Trophoblast cell (in vitro differentiated cells and primary cell): ENCODE measurements around the gene GLIPR1L2.

Source experiments
- DNase-seq, 2 donors: peaks; one replicate each; pipeline ENCODE4 v3.0.0-alpha.2; 2016
- H2AFZ ChIP-seq: 2 replicates; pipeline ENCODE4 v1.6.1; 2013; ENCODE audit warnings: low read length, moderate library complexity, mild to moderate bottlenecking; ENCODE audit not compliant: insufficient read depth, poor library complexity
- H2AK5ac ChIP-seq: 2 replicates; pipeline ENCODE4 v1.6.1; 2013; ENCODE audit warnings: mild to moderate bottlenecking, low read length
- H2BK120ac ChIP-seq: 2 replicates; pipeline ENCODE4 v1.6.1; 2013; ENCODE audit warnings: low read length, mild to moderate bottlenecking, moderate library complexity; ENCODE audit not compliant: insufficient read depth, poor library complexity
- H2BK12ac ChIP-seq: 2 replicates; pipeline ENCODE4 v1.6.1; 2013; ENCODE audit warnings: mild to moderate bottlenecking, low read length, moderate library complexity
- H2BK5ac ChIP-seq: 2 replicates; pipeline ENCODE4 v1.6.1; 2013; ENCODE audit warnings: low read length, low read depth, moderate library complexity, mild to moderate bottlenecking; ENCODE audit not compliant: poor library complexity
- H3K14ac ChIP-seq: 2 replicates; pipeline ENCODE4 v1.6.1; 2013; ENCODE audit warnings: mild to moderate bottlenecking, low read length
- H3K18ac ChIP-seq: 2 replicates; pipeline ENCODE4 v1.6.1; 2013; ENCODE audit warnings: mild to moderate bottlenecking, low read length
- H3K23ac ChIP-seq: 2 replicates; pipeline ENCODE4 v1.6.1; 2013; ENCODE audit warnings: low read length
- H3K27ac ChIP-seq: 2 replicates; pipeline ENCODE4 v1.5.1; 2013; ENCODE audit warnings: low read depth, mild to moderate bottlenecking, inconsistent platforms, low read length, moderate library complexity
- H3K27me3 ChIP-seq: 2 replicates; pipeline ENCODE4 v1.6.1; 2013; ENCODE audit warnings: inconsistent platforms, mild to moderate bottlenecking, low read length, moderate library complexity; ENCODE audit not compliant: insufficient read depth
- H3K36me3 ChIP-seq, 2 experiments: 1 replicate in 1 of 2; 2 replicates in 1 of 2; pipeline ENCODE4 v1.6.1; 2013; ENCODE audit warnings: low read length in 2 of 2, mild to moderate bottlenecking in 2 of 2, moderate library complexity in 1 of 2; ENCODE audit not compliant: insufficient read depth in 2 of 2, control insufficient read depth in 1 of 2
- H3K4ac ChIP-seq: 2 replicates; pipeline ENCODE4 v1.6.1; 2013; ENCODE audit warnings: low read depth, mild to moderate bottlenecking, low read length, moderate library complexity
- H3K4me1 ChIP-seq, 2 experiments: 1 replicate in 1 of 2; 2 replicates in 1 of 2; pipeline ENCODE4 v1.6.1; 2013; ENCODE audit warnings: low read length in 2 of 2, mild to moderate bottlenecking in 2 of 2, moderate library complexity in 1 of 2; ENCODE audit not compliant: insufficient read depth in 2 of 2, control insufficient read depth in 1 of 2
- H3K4me2 ChIP-seq: 2 replicates; pipeline ENCODE4 v1.6.1; 2013; ENCODE audit warnings: inconsistent platforms, mild to moderate bottlenecking, low read length, moderate library complexity
- H3K4me3 ChIP-seq: 2 replicates; pipeline ENCODE4 v1.5.1; 2013; ENCODE audit warnings: mild to moderate bottlenecking, low read depth, low read length, inconsistent platforms
- H3K79me1 ChIP-seq: one replicate; pipeline ENCODE4 v1.6.1; 2013; ENCODE audit warnings: low read length
- H3K79me2 ChIP-seq: 2 replicates; pipeline ENCODE4 v1.6.1; 2013; ENCODE audit warnings: low read length, mild to moderate bottlenecking; ENCODE audit not compliant: control insufficient read depth, insufficient read depth, poor library complexity
- H3K9ac ChIP-seq: 2 replicates; pipeline ENCODE4 v1.6.1; 2013; ENCODE audit warnings: mild to moderate bottlenecking, low read length
- H3K9me3 ChIP-seq: 2 replicates; pipeline ENCODE4 v1.6.1; 2013; ENCODE audit warnings: low read depth, mild to moderate bottlenecking, control low read depth, inconsistent platforms, low read length; ENCODE audit not compliant: insufficient read depth
- H4K12ac ChIP-seq: 2 replicates; pipeline ENCODE4 v1.6.1; 2013; ENCODE audit warnings: low read depth, mild to moderate bottlenecking, low read length, moderate library complexity
- H4K8ac ChIP-seq: 2 replicates; pipeline ENCODE4 v1.6.1; 2013; ENCODE audit warnings: low read depth, mild to moderate bottlenecking, low read length, moderate library complexity
- H4K91ac ChIP-seq: one replicate; pipeline ENCODE4 v1.6.1; 2013; ENCODE audit warnings: low read depth, mild to moderate bottlenecking, low read length, moderate library complexity
- WGBS: extraction: QIAGEN DNeasy Blood & Tissue Kit; methylation state at CpG from one replicate; pipeline ENCODE4 v1.1.7; 2013; ENCODE audit warnings: missing lambda C conversion rate; ENCODE audit not compliant: insufficient read length, insufficient coverage; ENCODE audit errors: extremely low coverage; 5-methylcytosine and 5-hydroxymethylcytosine counted together

The GLIPR1L2 gene

GRCh38 chr12:75364919-75365318, 26.0 kb upstream of the GLIPR1L2 start:
- H3K36me3 ChIP-seq, result no peaks in the 10 kb centered on the region
- no peak overlapping the region for H3K27ac ChIP-seq
- H3K18ac ChIP-seq, result no peak overlapping the region
- H3K9me3 ChIP-seq, result no peaks in the 10 kb centered on the region
- no peak overlapping the region for H3K23ac ChIP-seq
- H3K4ac ChIP-seq, result no peak overlapping the region
- H3K4me2 ChIP-seq, result no peak overlapping the region
- no peak overlapping the region for H4K91ac ChIP-seq
- H3K79me2 ChIP-seq, result no peaks in the 10 kb centered on the region
- H2BK5ac ChIP-seq, result no peak overlapping the region
- no peak overlapping the region for H2BK120ac ChIP-seq
- H2AK5ac ChIP-seq, result no peak overlapping the region
- no peak for DNase-seq
- H3K9ac ChIP-seq, result no peak overlapping the region
- no peak overlapping the region for H3K4me3 ChIP-seq
- H3K4me1 ChIP-seq, result no peaks in the 10 kb centered on the region
- no peak overlapping the region for H2AFZ ChIP-seq
- no peak overlapping the region for H3K14ac ChIP-seq
- no peaks in the 10 kb centered on the region for H3K27me3 ChIP-seq
- no peak overlapping the region for H4K8ac ChIP-seq
- H4K12ac ChIP-seq, result no peak overlapping the region
- no peak overlapping the region for H2BK12ac ChIP-seq
- H3K79me1 ChIP-seq, result no peaks in the 10 kb centered on the region

DNA sequence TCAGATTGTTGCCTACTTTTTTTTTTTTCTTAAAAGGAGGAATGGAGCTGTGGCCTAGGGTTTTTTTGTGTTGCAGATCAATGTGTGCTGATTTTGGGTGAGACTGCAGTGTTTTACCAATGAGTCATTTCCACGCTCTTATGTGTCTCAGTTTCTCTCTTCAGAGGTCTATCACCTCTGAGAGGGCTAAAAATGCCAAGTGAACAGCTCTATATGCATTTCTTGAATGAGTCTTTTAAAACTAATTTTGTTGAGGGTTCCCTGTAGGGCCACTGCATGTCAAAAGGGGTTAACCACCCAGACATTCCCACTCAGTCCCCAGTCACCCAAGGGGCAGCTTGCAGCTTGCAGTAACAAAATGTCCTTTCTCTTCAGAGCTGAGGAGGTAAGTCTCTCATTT, 24.3 kb upstream of the GLIPR1L2 start:
- Histone ChIP-seq H3K4me2 (no peak overlapping the region), H3K4me1 (no peaks in the 10 kb centered on the region), H2BK5ac (no peak overlapping the region), H3K4me3 (no peak overlapping the region), H3K18ac (no peak overlapping the region), H2BK12ac (no peak overlapping the region), H3K79me2 (no peaks in the 10 kb centered on the region), H2AFZ (no peak overlapping the region), H2AK5ac (no peak overlapping the region), H2BK120ac (no peak overlapping the region), H4K91ac (no peak overlapping the region), H3K27me3 (no peaks in the 10 kb centered on the region), H4K12ac (no peak overlapping the region), H3K79me1 (no peaks in the 10 kb centered on the region), H3K23ac (no peak overlapping the region), H3K36me3 (no peaks in the 10 kb centered on the region), H3K9ac (no peak overlapping the region), H3K27ac (no peak overlapping the region), H4K8ac (no peak overlapping the region), H3K4ac (no peak overlapping the region), H3K14ac (no peak overlapping the region), H3K9me3 (no peaks in the 10 kb centered on the region)
- WGBS, result no CpG with 5 or more reads among the region's 1 CpG
- DNase-seq, result no peak

DNA sequence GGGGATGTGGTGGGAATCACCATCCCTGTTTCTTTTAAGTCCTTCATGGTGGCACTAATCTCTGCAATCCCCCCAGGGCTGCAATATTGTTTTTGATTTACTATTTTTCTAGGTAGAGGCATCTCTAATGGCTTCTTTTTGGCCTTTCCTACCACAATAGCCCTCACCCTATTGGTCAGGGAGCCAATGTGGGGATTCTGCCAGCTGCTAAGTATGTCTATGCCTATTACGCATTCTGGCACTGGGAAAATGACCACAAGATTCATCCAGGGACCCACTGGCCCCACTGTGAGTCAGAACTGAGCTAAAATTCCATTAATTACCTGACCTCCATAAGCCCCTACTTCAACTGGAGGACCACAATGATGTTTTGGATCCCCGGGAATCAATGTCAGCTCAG, 15.9 kb upstream of the GLIPR1L2 start:
- Histone ChIP-seq H3K18ac (no peak overlapping the region), H3K36me3 (no peaks in the 10 kb centered on the region), H2BK5ac (no peak overlapping the region), H3K27me3 (no peaks in the 10 kb centered on the region), H3K23ac (no peak overlapping the region), H4K12ac (no peak overlapping the region), H3K9me3 (no peaks in the 10 kb centered on the region), H3K4me2 (no peak overlapping the region), H2AFZ (no peak overlapping the region), H3K4ac (no peak overlapping the region), H3K27ac (no peak overlapping the region), H2BK12ac (no peak overlapping the region), H3K79me2 (no peaks in the 10 kb centered on the region), H4K91ac (no peak overlapping the region), H4K8ac (no peak overlapping the region), H3K4me3 (no peak overlapping the region), H3K9ac (no peak overlapping the region), H2BK120ac (no peak overlapping the region), H3K79me1 (no peaks in the 10 kb centered on the region), H3K4me1 (no peaks in the 10 kb centered on the region), H2AK5ac (no peak overlapping the region), H3K14ac (no peak overlapping the region)
- no peak for DNase-seq
- WGBS, result no CpG with 5 or more reads among the region's 2 CpGs

- H2BK5ac ChIP-seq, result no peak overlapping the region
- H2AK5ac ChIP-seq, result no peak overlapping the region
- no peak overlapping the region for H2BK12ac ChIP-seq
- no peak overlapping the region for H3K18ac ChIP-seq
- H3K4me3 ChIP-seq, result no peak overlapping the region
- no peak for DNase-seq
- no peaks in the 10 kb centered on the region for H3K79me2 ChIP-seq
- H3K4ac ChIP-seq, result no peak overlapping the region
- H4K91ac ChIP-seq, result no peak overlapping the region
- H3K36me3 ChIP-seq, result no peaks in the 10 kb centered on the region
- no CpG with 5 or more reads among the region's 1 CpG for WGBS
- H3K9ac ChIP-seq, result no peak overlapping the region
- no peaks in the 10 kb centered on the region for H3K9me3 ChIP-seq
- H2BK120ac ChIP-seq, result no peak overlapping the region
- H2AFZ ChIP-seq, result no peak overlapping the region
- no peaks in the 10 kb centered on the region for H3K4me1 ChIP-seq
- no peak overlapping the region for H3K14ac ChIP-seq
- no peaks in the 10 kb centered on the region for H3K27me3 ChIP-seq
- H4K8ac ChIP-seq, result no peak overlapping the region
- no peak overlapping the region for H4K12ac ChIP-seq
- no peak overlapping the region for H3K27ac ChIP-seq
- no peak overlapping the region for H3K4me2 ChIP-seq
- H3K79me1 ChIP-seq, result no peaks in the 10 kb centered on the region
- no peak overlapping the region for H3K23ac ChIP-seq
Observed at GRCh38 chr12:75378354-75378753, 12.5 kb upstream of the GLIPR1L2 start.
